ENCODE results near the gene COL28A1.

DNA sequence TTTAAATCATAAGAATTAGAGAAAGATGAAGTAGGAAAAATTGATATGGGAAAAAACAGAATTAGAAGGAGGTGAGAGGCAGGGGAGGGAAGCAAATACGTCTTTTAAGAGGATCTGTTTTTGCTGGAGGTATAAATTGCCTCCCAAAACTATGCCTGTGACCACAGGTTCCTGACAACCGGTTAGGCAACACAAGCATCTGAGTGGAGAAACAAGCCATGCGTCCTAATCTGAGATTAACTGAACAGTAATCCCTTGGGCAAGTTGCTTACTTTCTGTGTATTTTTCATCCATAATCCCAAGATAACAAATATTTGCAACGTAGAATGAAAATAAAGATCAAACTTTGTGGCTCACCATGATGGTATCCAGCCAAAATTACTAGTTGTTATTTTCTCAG lies 204.2 kb downstream of the COL28A1 start:
- TF ChIP-seq, protein P1, sequence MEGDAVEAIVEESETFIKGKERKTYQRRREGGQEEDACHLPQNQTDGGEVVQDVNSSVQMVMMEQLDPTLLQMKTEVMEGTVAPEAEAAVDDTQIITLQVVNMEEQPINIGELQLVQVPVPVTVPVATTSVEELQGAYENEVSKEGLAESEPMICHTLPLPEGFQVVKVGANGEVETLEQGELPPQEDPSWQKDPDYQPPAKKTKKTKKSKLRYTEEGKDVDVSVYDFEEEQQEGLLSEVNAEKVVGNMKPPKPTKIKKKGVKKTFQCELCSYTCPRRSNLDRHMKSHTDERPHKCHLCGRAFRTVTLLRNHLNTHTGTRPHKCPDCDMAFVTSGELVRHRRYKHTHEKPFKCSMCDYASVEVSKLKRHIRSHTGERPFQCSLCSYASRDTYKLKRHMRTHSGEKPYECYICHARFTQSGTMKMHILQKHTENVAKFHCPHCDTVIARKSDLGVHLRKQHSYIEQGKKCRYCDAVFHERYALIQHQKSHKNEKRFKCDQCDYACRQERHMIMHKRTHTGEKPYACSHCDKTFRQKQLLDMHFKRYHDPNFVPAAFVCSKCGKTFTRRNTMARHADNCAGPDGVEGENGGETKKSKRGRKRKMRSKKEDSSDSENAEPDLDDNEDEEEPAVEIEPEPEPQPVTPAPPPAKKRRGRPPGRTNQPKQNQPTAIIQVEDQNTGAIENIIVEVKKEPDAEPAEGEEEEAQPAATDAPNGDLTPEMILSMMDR (IDR thresholded peaks at IDR 0.05) = no peak
- TF ChIP-seq POLR2A (IDR thresholded peaks at IDR 0.05; ENCODE audit: low read depth) = no peak
- no peak for TF ChIP-seq EP300 (IDR thresholded peaks at IDR 0.05)
